Tibial nerve (tissue), 4 donors: ENCODE measurements around the gene NME7. TPM values are rescaled to one million over a fixed set of nuclear protein-coding genes. Genes with fewer than 3 reads are reported as not detected.
A peak's percentile ranks its signal among the peaks of the same experiment; 100 is the strongest.
"Not testable (repeated sequence)": the region's sequence is repeated elsewhere in the genome, so short reads cannot be mapped to it uniquely, and the experiment has no call there.

ENCODE experiments used
- DNase-seq, 2 donors: peaks; one replicate each; pipeline ENCODE4 v3.0.0-alpha.2; 2019; ENCODE audit warnings: low spot score in 2 of 2
- H3K27ac ChIP-seq, 4 donors: fragments of 200-600 bp; sonication (generic) in 3 of 4; one replicate each; pipeline ENCODE4 v1.5.1; 2017 to 2019; ENCODE audit warnings: mild to moderate bottlenecking in 1 of 4
- H3K27me3 ChIP-seq, 2 donors: fragments of 200-600 bp; sonication (generic) in 1 of 2; one replicate each; pipeline versions ENCODE4 v1.5.1 to v1.6.0; 2017 to 2019
- H3K36me3 ChIP-seq, 3 donors: fragments of 200-600 bp; sonication (generic); one replicate each; pipeline ENCODE4 v1.5.1; 2018 to 2019
- H3K4me1 ChIP-seq, 4 donors: fragments of 200-600 bp; sonication (generic) in 3 of 4; one replicate each; pipeline ENCODE4 v1.5.1; 2017 to 2019
- H3K4me3 ChIP-seq, 4 donors: fragments of 200-600 bp; sonication (generic) in 3 of 4; one replicate each; pipeline ENCODE4 v1.5.1; 2017 to 2019; ENCODE audit warnings: mild to moderate bottlenecking in 1 of 4, moderate library complexity in 1 of 4
- H3K9me3 ChIP-seq, 4 donors: fragments of 200-600 bp; sonication (generic) in 3 of 4; one replicate each; pipeline ENCODE4 v1.5.1; 2017 to 2019
- CTCF ChIP-seq, 5 experiments: fragments of 200-600 bp in 3 of 5; fragments of 450-650 bp in 2 of 5; sonication (generic) in 3 of 5; IDR thresholded peaks; one replicate each; pipeline ENCODE4 v1.5.1; 2016 to 2019; ENCODE audit warnings: antibody characterized with exemption in 5 of 5, mild to moderate bottlenecking in 3 of 5, moderate library complexity in 2 of 5
- EP300 ChIP-seq, 2 donors: sonication (generic); formaldehyde crosslinking; IDR thresholded peaks; one replicate each; pipeline ENCODE4 v1.6.1; 2017; ENCODE audit warnings: antibody characterized with exemption in 2 of 2, mild to moderate bottlenecking in 1 of 2
- POLR2A ChIP-seq, 2 donors: fragments of 450-650 bp; IDR thresholded peaks; one replicate each; pipeline ENCODE4 v1.6.1; 2017; ENCODE audit warnings: antibody characterized with exemption in 2 of 2, mild to moderate bottlenecking in 2 of 2, moderate library complexity in 2 of 2
- WGBS, 2 donors: methylation state at CpG; one replicate each; pipeline ENCODE4 v1.1.5; 2018; 5-methylcytosine and 5-hydroxymethylcytosine counted together
- total RNA-seq, 4 donors: library from RNA; depleted of rRNA; stranded (reverse); fragments of >200 nt; gene quantifications; one replicate each; pipeline ENCODE4 v1.1.0, GENCODE V29; 2016

Gene NME7
- total RNA-seq: 10 to 100 TPM in 2 of 4 donors, 1 to 10 TPM in 2; 8.2 to 26.2 (median 17.5) TPM

GRCh38 chr1:169367686-169368405 lies at the start of gene NME7, which contains the start of gene BLZF1:
Gene NME7, minus strand, starts transcription at chr1:169367797. Its CDS starts 87 bp downstream, at chr1:169367710.
Gene BLZF1, plus strand, starts transcription at chr1:169368195. Its CDS starts 1,328 bp downstream, at chr1:169369523.
- peaks cover 0 to 48% (median 8%) of the 10 kb centered on the region in 4 donors for H3K4me1 ChIP-seq
- H3K4me3 ChIP-seq: peak within 1 kb of the TSS; percentile 47 to 89 (median 72)
- peak; percentile 34 to 46 for TF ChIP-seq POLR2A (IDR thresholded peaks at IDR 0.05)
- TF ChIP-seq CTCF (IDR thresholded peaks at IDR 0.05): peak in 1 of 5 experiments; percentile 8
- peak; percentile 79 to 90 for TF ChIP-seq EP300 (IDR thresholded peaks at IDR 0.05)
- H3K9me3 ChIP-seq: no peaks in the 10 kb centered on the region
- DNase-seq: peak; percentile 92 to 96
- WGBS, 2 donors: 0% methylated on average over 34 to 37 of the region's 37 CpGs
- no peaks in the 10 kb centered on the region for H3K27me3 ChIP-seq
- peaks cover 0 to 35% (median 4%) of the 10 kb centered on the region in 3 donors for H3K36me3 ChIP-seq
- H3K27ac ChIP-seq: peak within 1 kb of the TSS; percentile 49 to 91 (median 84)

- Histone ChIP-seq H3K9me3 (peaks cover 0 to 38% (median 2%) of the 10 kb centered on the region in 4 donors), H3K27me3 (no peaks in the 10 kb centered on the region), H3K4me1 (no peaks in the 10 kb centered on the region), H3K27ac (no peak overlapping the region), H3K36me3 (no peaks in the 10 kb centered on the region), H3K4me3 (no peak overlapping the region)
- DNase-seq: no peak
- TF ChIP-seq POLR2A (IDR thresholded peaks at IDR 0.05): no peak
- TF ChIP-seq EP300 (IDR thresholded peaks at IDR 0.05): no peak
- no peak for TF ChIP-seq CTCF (IDR thresholded peaks at IDR 0.05)
- WGBS, 2 donors: 88 to 97% methylated on average over 2 of the region's 2 CpGs
Measured at GRCh38 chr1:169414952-169415351, 47.4 kb upstream of the NME7 start.

- not testable (repeated sequence) for H3K4me3 ChIP-seq, DNase-seq, H3K27me3 ChIP-seq, H3K36me3 ChIP-seq, H3K27ac ChIP-seq, H3K4me1 ChIP-seq
- WGBS, 2 donors: 93 to 95% methylated on average over 5 of the region's 5 CpGs
- H3K9me3 ChIP-seq: peaks cover 0 to 96% (median 13%) of the 10 kb centered on the region in 4 donors
Measured at GRCh38 chr1:169408340-169408739, 40.7 kb upstream of the NME7 start.

GRCh38 chr1:169402578-169402977 lies 35.0 kb upstream of the NME7 start:
- not testable (repeated sequence) for DNase-seq, H3K4me1 ChIP-seq, H3K27ac ChIP-seq, H3K4me3 ChIP-seq, H3K27me3 ChIP-seq
- Histone ChIP-seq H3K36me3 (peaks cover 0 to 13% (median 0%) of the 10 kb centered on the region in 3 donors), H3K9me3 (peaks cover 0 to 54% (median 12%) of the 10 kb centered on the region in 4 donors)
- WGBS, 2 donors: 93% methylated on average over 1 of the region's 1 CpG

- H3K27me3 ChIP-seq: no peaks in the 10 kb centered on the region
Measured at GRCh38 chr1:169395955-169396354, 28.4 kb upstream of the NME7 start.

GRCh38 chr1:169392406-169392805 lies 24.8 kb upstream of the NME7 start:
- Histone ChIP-seq H3K27ac (no peak overlapping the region), H3K27me3 (no peaks in the 10 kb centered on the region), H3K36me3 (peaks cover 0 to 99% (median 0%) of the 10 kb centered on the region in 3 donors), H3K4me3 (no peak overlapping the region), H3K9me3 (no peaks in the 10 kb centered on the region), H3K4me1 (no peaks in the 10 kb centered on the region)
- TF ChIP-seq EP300 (IDR thresholded peaks at IDR 0.05): no peak
- TF ChIP-seq POLR2A (IDR thresholded peaks at IDR 0.05): no peak
- TF ChIP-seq CTCF (IDR thresholded peaks at IDR 0.05): no peak
- no peak for DNase-seq
- WGBS, 2 donors: 94 to 98% methylated on average over 1 of the region's 1 CpG

More at GRCh38 chr1:169395955-169396354, 28.4 kb upstream of the NME7 start:
- H3K27ac ChIP-seq: no peak overlapping the region
- H3K4me3 ChIP-seq: no peak overlapping the region
- no peak for TF ChIP-seq EP300 (IDR thresholded peaks at IDR 0.05)
- 88 to 94% methylated on average over 3 of the region's 3 CpGs for WGBS, 2 donors
- peaks cover 0 to 77% (median 0%) of the 10 kb centered on the region in 3 donors for H3K36me3 ChIP-seq
- no peaks in the 10 kb centered on the region for H3K4me1 ChIP-seq
- DNase-seq: no peak
- H3K9me3 ChIP-seq: no peaks in the 10 kb centered on the region
